Activated CD4-positive, alpha-beta T cell treated with anti-CD3 and anti-CD28 coated beads, Interleukin-2, amount 10 ng/mL, durations not matched to agents 7 days and 5 days (primary cell): ENCODE measurements around the gene GON4L. TPM values are rescaled to one million over a fixed set of nuclear protein-coding genes. Genes with fewer than 3 reads are reported as not detected.
"Not testable (repeated sequence)": the region's sequence is repeated elsewhere in the genome, so short reads cannot be mapped to it uniquely, and the experiment has no call there.

Experiments used
- CTCF ChIA-PET: fragments of 350-600 bp; sonication (Branson Sonifier 250); formaldehyde crosslinking; loops from one replicate; lab custom pipeline; 2021; ENCODE audit warnings: antibody characterized with exemption; lab: Charles Lee
- POLR2A ChIA-PET: fragments of 350-600 bp; sonication (Branson Sonifier 250); formaldehyde crosslinking; loops from one replicate; lab custom pipeline; 2021; ENCODE audit warnings: antibody characterized with exemption; lab: Charles Lee
- DNase-seq: peaks from one replicate; pipeline ENCODE4 v3.0.0-alpha.2; 2020
- H3K27ac Mint-ChIP-seq: one replicate; pipeline ENCODE4 v1.8.0; 2021; ENCODE audit warnings: mild to moderate bottlenecking, moderate library complexity, mixed read lengths
- H3K27me3 Mint-ChIP-seq: one replicate; pipeline ENCODE4 v1.8.0; 2021; ENCODE audit warnings: mixed read lengths
- H3K36me3 Mint-ChIP-seq: one replicate; pipeline ENCODE4 v1.8.0; 2021; ENCODE audit warnings: low read depth, mixed read lengths
- H3K4me1 Mint-ChIP-seq: one replicate; pipeline ENCODE4 v1.8.0; 2021; ENCODE audit warnings: mixed read lengths
- H3K4me3 Mint-ChIP-seq: one replicate; pipeline ENCODE4 v1.8.0; 2021; ENCODE audit warnings: mild to moderate bottlenecking, moderate library complexity, mixed read lengths
- H3K9me3 Mint-ChIP-seq: one replicate; pipeline ENCODE4 v1.8.0; 2021; ENCODE audit warnings: mixed read lengths
- total RNA-seq, 2 experiments: library from RNA; stranded (reverse); gene quantifications; one replicate each; pipeline ENCODE4 v1.2.3, GENCODE V29; 2021

GON4L gene
- total RNA-seq, 2 experiments from 2014 or later: 72.3 to 77.0 TPM

GRCh38 chr1:155794605-155795245 lies 62.3 kb downstream of the GON4L start:
- H3K27ac Mint-ChIP-seq: no peak overlapping the region
- no peaks in the 10 kb centered on the region for H3K9me3 Mint-ChIP-seq
- H3K4me1 Mint-ChIP-seq: no peaks in the 10 kb centered on the region
- POLR2A ChIA-PET: no interaction called here
- CTCF ChIA-PET: no interaction called here
- no peak overlapping the region for H3K4me3 Mint-ChIP-seq
- DNase-seq: no peak
- no peaks in the 10 kb centered on the region for H3K27me3 Mint-ChIP-seq
- H3K36me3 Mint-ChIP-seq: peaks cover 35% of the 10 kb centered on the region

- peak overlapping the region; percentile 11 for H3K27ac Mint-ChIP-seq
These were observed 63.8 kb downstream of the GON4L start for GRCh38 chr1:155793213-155793612.

GRCh38 chr1:155777582-155777981 lies 79.4 kb downstream of the GON4L start:
- no peak overlapping the region for H3K27ac Mint-ChIP-seq
- no peaks in the 10 kb centered on the region for H3K9me3 Mint-ChIP-seq
- CTCF ChIA-PET: no interaction called here
- no peak for DNase-seq
- H3K36me3 Mint-ChIP-seq: peaks cover 48% of the 10 kb centered on the region
- no peak overlapping the region for H3K4me3 Mint-ChIP-seq
- no peaks in the 10 kb centered on the region for H3K27me3 Mint-ChIP-seq
- POLR2A ChIA-PET: interaction anchor here (0.7 kb wide), 1 partner anchor 54 kb away, joined by 8 read pairs; no protein-coding TSS in a partner anchor
- H3K4me1 Mint-ChIP-seq: peaks cover 16% of the 10 kb centered on the region

More at GRCh38 chr1:155793213-155793612, 63.8 kb downstream of the GON4L start:
- ChIA-PET POLR2A (no interaction called here), CTCF (interaction anchor here (0.7 kb wide), 1 partner anchor 23 kb away, joined by 3 read pairs; no protein-coding TSS in a partner anchor)
- H3K27me3 Mint-ChIP-seq: no peaks in the 10 kb centered on the region
- H3K4me3 Mint-ChIP-seq: no peak overlapping the region
- H3K4me1 Mint-ChIP-seq: no peaks in the 10 kb centered on the region
- peaks cover 25% of the 10 kb centered on the region for H3K36me3 Mint-ChIP-seq
- no peak for DNase-seq
- no peaks in the 10 kb centered on the region for H3K9me3 Mint-ChIP-seq

GRCh38 chr1:155776414-155776813 lies 80.6 kb downstream of the GON4L start:
- ChIA-PET CTCF (interaction anchor here (0.6 kb wide), 3 partner anchors 26 to 535 kb away, joined by 3 to 4 read pairs (median 3); no protein-coding TSS in a partner anchor), POLR2A (interaction anchor here (0.6 to 1.0 kb wide), 2 partner anchors 9 to 444 kb away, joined by 3 to 12 read pairs; no protein-coding TSS in a partner anchor)

GRCh38 chr1:155773221-155773620 lies 83.8 kb downstream of the GON4L start:
- POLR2A ChIA-PET: no interaction called here
- H3K27me3 Mint-ChIP-seq: no peaks in the 10 kb centered on the region
- DNase-seq: no peak
- no peaks in the 10 kb centered on the region for H3K9me3 Mint-ChIP-seq
- H3K4me3 Mint-ChIP-seq: no peak overlapping the region
- peak overlapping the region; percentile 2 for H3K27ac Mint-ChIP-seq
- H3K4me1 Mint-ChIP-seq: peaks cover 16% of the 10 kb centered on the region
- peaks cover 73% of the 10 kb centered on the region for H3K36me3 Mint-ChIP-seq
- CTCF ChIA-PET: no interaction called here

More at GRCh38 chr1:155776414-155776813, 80.6 kb downstream of the GON4L start:
- H3K9me3 Mint-ChIP-seq: no peaks in the 10 kb centered on the region
- peak overlapping the region; percentile 76 for H3K27ac Mint-ChIP-seq
- peak; percentile 9 for DNase-seq
- H3K4me1 Mint-ChIP-seq: peaks cover 16% of the 10 kb centered on the region
- peaks cover 53% of the 10 kb centered on the region for H3K36me3 Mint-ChIP-seq
- H3K27me3 Mint-ChIP-seq: no peaks in the 10 kb centered on the region
- H3K4me3 Mint-ChIP-seq: no peak overlapping the region

GRCh38 chr1:155769257-155769656 lies 87.8 kb downstream of the GON4L start:
- ChIA-PET POLR2A (no interaction called here), CTCF (no interaction called here)
- peaks cover 66% of the 10 kb centered on the region for H3K36me3 Mint-ChIP-seq
- no peak overlapping the region for H3K27ac Mint-ChIP-seq
- DNase-seq: no peak
- H3K4me1 Mint-ChIP-seq: no peaks in the 10 kb centered on the region
- no peaks in the 10 kb centered on the region for H3K27me3 Mint-ChIP-seq
- no peaks in the 10 kb centered on the region for H3K9me3 Mint-ChIP-seq
- H3K4me3 Mint-ChIP-seq: no peak overlapping the region

GRCh38 chr1:155767399-155767989 lies 89.5 kb downstream of the GON4L start:
- H3K27me3 Mint-ChIP-seq, CTCF ChIA-PET, H3K9me3 Mint-ChIP-seq, H3K27ac Mint-ChIP-seq, DNase-seq, H3K4me1 Mint-ChIP-seq, POLR2A ChIA-PET, H3K4me3 Mint-ChIP-seq: not testable (repeated sequence)
- peaks cover 58% of the 10 kb centered on the region for H3K36me3 Mint-ChIP-seq

- H3K9me3 Mint-ChIP-seq, DNase-seq, H3K27ac Mint-ChIP-seq, H3K4me3 Mint-ChIP-seq, H3K27me3 Mint-ChIP-seq, POLR2A ChIA-PET, H3K4me1 Mint-ChIP-seq, CTCF ChIA-PET: not testable (repeated sequence)
- H3K36me3 Mint-ChIP-seq: peaks cover 52% of the 10 kb centered on the region
These were observed 93.0 kb downstream of the GON4L start for GRCh38 chr1:155763989-155764388.

- H3K27ac Mint-ChIP-seq: not testable (repeated sequence)
These were observed 93.8 kb downstream of the GON4L start for GRCh38 chr1:155763090-155763815.

GRCh38 chr1:155761736-155762405 lies 95.1 kb downstream of the GON4L start:
- Mint-ChIP-seq H3K4me3 (no peak overlapping the region), H3K27me3 (no peaks in the 10 kb centered on the region), H3K27ac (no peak overlapping the region), H3K9me3 (no peaks in the 10 kb centered on the region), H3K36me3 (peaks cover 54% of the 10 kb centered on the region), H3K4me1 (peaks cover 1% of the 10 kb centered on the region)
- POLR2A ChIA-PET: no interaction called here
- CTCF ChIA-PET: interaction anchor here (1.2 kb wide), 1 partner anchor 13 kb away, joined by 3 read pairs; no protein-coding TSS in a partner anchor
- no peak for DNase-seq

More at GRCh38 chr1:155763090-155763815, 93.8 kb downstream of the GON4L start:
- H3K4me3 Mint-ChIP-seq, H3K4me1 Mint-ChIP-seq, POLR2A ChIA-PET, H3K27me3 Mint-ChIP-seq, DNase-seq, H3K9me3 Mint-ChIP-seq, CTCF ChIA-PET: not testable (repeated sequence)
- peaks cover 49% of the 10 kb centered on the region for H3K36me3 Mint-ChIP-seq

GRCh38 chr1:155760751-155761475 lies 96.1 kb downstream of the GON4L start:
- no peak for DNase-seq
- ChIA-PET CTCF (interaction anchor here (0.5 to 1.2 kb wide), 2 partner anchors 14 to 364 kb away, joined by 3 to 4 read pairs; no protein-coding TSS in a partner anchor), POLR2A (no interaction called here)
- Mint-ChIP-seq H3K27me3 (no peaks in the 10 kb centered on the region), H3K4me1 (peaks cover 1% of the 10 kb centered on the region), H3K36me3 (peaks cover 54% of the 10 kb centered on the region), H3K27ac (no peak overlapping the region), H3K4me3 (no peak overlapping the region), H3K9me3 (no peaks in the 10 kb centered on the region)
